ENCODE results near the gene BRD3OS.

The BRD3OS gene

GRCh38 chr9:133980864-133981588, 44.3 kb upstream of the BRD3OS start:
- TF ChIP-seq TAF1 (IDR thresholded peaks at IDR 0.05; ENCODE audit: low read depth) (no peak), TCF12 (IDR thresholded peaks at IDR 0.05; ENCODE audit: low read depth) (no peak), RAD21 (IDR thresholded peaks at IDR 0.05; ENCODE audit: low read depth) (no peak), YY1 (IDR thresholded peaks at IDR 0.05; ENCODE audit: low read depth) (no peak), EP300 (IDR thresholded peaks at IDR 0.05; ENCODE audit: borderline replicate concordance) (no peak), USF1 (IDR thresholded peaks at IDR 0.05) (no peak), ZBTB7A (IDR thresholded peaks at IDR 0.05; ENCODE audit: low read depth) (no peak), CREB1 (IDR thresholded peaks at IDR 0.05; ENCODE audit: low read depth) (no peak), CEBPB (IDR thresholded peaks at IDR 0.05) (no peak), TEAD4 (IDR thresholded peaks at IDR 0.05) (no peak), NFIC (IDR thresholded peaks at IDR 0.05) (no peak), EGR1 (IDR thresholded peaks at IDR 0.05) (no peak), FOXM1 (IDR thresholded peaks at IDR 0.05; ENCODE audit: borderline replicate concordance, low read depth) (no peak)
- TF ChIP-seq, protein P1, sequence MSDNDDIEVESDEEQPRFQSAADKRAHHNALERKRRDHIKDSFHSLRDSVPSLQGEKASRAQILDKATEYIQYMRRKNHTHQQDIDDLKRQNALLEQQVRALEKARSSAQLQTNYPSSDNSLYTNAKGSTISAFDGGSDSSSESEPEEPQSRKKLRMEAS (IDR thresholded peaks at IDR 0.05) = no peak
- TF ChIP-seq, protein P2, sequence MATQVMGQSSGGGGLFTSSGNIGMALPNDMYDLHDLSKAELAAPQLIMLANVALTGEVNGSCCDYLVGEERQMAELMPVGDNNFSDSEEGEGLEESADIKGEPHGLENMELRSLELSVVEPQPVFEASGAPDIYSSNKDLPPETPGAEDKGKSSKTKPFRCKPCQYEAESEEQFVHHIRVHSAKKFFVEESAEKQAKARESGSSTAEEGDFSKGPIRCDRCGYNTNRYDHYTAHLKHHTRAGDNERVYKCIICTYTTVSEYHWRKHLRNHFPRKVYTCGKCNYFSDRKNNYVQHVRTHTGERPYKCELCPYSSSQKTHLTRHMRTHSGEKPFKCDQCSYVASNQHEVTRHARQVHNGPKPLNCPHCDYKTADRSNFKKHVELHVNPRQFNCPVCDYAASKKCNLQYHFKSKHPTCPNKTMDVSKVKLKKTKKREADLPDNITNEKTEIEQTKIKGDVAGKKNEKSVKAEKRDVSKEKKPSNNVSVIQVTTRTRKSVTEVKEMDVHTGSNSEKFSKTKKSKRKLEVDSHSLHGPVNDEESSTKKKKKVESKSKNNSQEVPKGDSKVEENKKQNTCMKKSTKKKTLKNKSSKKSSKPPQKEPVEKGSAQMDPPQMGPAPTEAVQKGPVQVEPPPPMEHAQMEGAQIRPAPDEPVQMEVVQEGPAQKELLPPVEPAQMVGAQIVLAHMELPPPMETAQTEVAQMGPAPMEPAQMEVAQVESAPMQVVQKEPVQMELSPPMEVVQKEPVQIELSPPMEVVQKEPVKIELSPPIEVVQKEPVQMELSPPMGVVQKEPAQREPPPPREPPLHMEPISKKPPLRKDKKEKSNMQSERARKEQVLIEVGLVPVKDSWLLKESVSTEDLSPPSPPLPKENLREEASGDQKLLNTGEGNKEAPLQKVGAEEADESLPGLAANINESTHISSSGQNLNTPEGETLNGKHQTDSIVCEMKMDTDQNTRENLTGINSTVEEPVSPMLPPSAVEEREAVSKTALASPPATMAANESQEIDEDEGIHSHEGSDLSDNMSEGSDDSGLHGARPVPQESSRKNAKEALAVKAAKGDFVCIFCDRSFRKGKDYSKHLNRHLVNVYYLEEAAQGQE (IDR thresholded peaks at IDR 0.05; ENCODE audit: low read depth) = no peak

- no peak for TF ChIP-seq TAF1 (IDR thresholded peaks at IDR 0.05; ENCODE audit: low read depth)
Measured at GRCh38 chr9:133981589-133981957, 43.7 kb upstream of the BRD3OS start.

GRCh38 chr9:133981958-133982681, 43.2 kb upstream of the BRD3OS start:
- TF ChIP-seq USF1 (IDR thresholded peaks at IDR 0.05) (no peak), FOXM1 (IDR thresholded peaks at IDR 0.05; ENCODE audit: borderline replicate concordance, low read depth) (no peak), TCF12 (IDR thresholded peaks at IDR 0.05; ENCODE audit: low read depth) (no peak), NFIC (IDR thresholded peaks at IDR 0.05) (no peak), EGR1 (IDR thresholded peaks at IDR 0.05) (no peak)
- TF ChIP-seq, protein P2 (IDR thresholded peaks at IDR 0.05; ENCODE audit: low read depth) = no peak
- TF ChIP-seq, protein P1 (IDR thresholded peaks at IDR 0.05) = no peak

- TF ChIP-seq EP300 (IDR thresholded peaks at IDR 0.05; ENCODE audit: borderline replicate concordance) (no peak), EGR1 (IDR thresholded peaks at IDR 0.05) (no peak), FOXM1 (IDR thresholded peaks at IDR 0.05; ENCODE audit: borderline replicate concordance, low read depth) (no peak), NFIC (IDR thresholded peaks at IDR 0.05) (no peak), YY1 (IDR thresholded peaks at IDR 0.05; ENCODE audit: low read depth) (no peak), CEBPB (IDR thresholded peaks at IDR 0.05) (no peak), TEAD4 (IDR thresholded peaks at IDR 0.05) (no peak), CREB1 (IDR thresholded peaks at IDR 0.05; ENCODE audit: low read depth) (no peak), TCF12 (IDR thresholded peaks at IDR 0.05; ENCODE audit: low read depth) (no peak), USF1 (IDR thresholded peaks at IDR 0.05) (no peak), RAD21 (IDR thresholded peaks at IDR 0.05; ENCODE audit: low read depth) (no peak), ZBTB7A (IDR thresholded peaks at IDR 0.05; ENCODE audit: low read depth) (no peak), TAF1 (IDR thresholded peaks at IDR 0.05; ENCODE audit: low read depth) (no peak)
- TF ChIP-seq, protein P1 (IDR thresholded peaks at IDR 0.05) = no peak
- TF ChIP-seq, protein P2 (IDR thresholded peaks at IDR 0.05; ENCODE audit: low read depth) = no peak
Measured at GRCh38 chr9:133982971-133983720, 42.1 kb upstream of the BRD3OS start.

Data from Ishikawa (cell line).